Esophagus muscularis mucosa (tissue), 3 donors: Measurements from ENCODE around the gene KAZN.

ENCODE experiments used
- CTCF ChIP-seq, 3 experiments: fragments of 200-600 bp in 2 of 3; fragments of 450-650 bp in 1 of 3; sonication (generic) in 2 of 3; IDR thresholded peaks; one replicate each; pipeline ENCODE4 v1.5.1; 2017 to 2019; ENCODE audit warnings: antibody characterized with exemption in 3 of 3, mild to moderate bottlenecking in 2 of 3, moderate library complexity in 1 of 3
- POLR2A ChIP-seq: fragments of 450-650 bp; IDR thresholded peaks from one replicate; pipeline ENCODE4 v1.6.1; 2017; ENCODE audit warnings: antibody characterized with exemption, moderate library complexity, mild to moderate bottlenecking, low read depth
- POLR2AphosphoS5 ChIP-seq, 2 donors: sonication (generic); formaldehyde crosslinking; IDR thresholded peaks; one replicate each; pipeline ENCODE4 v1.6.1; 2017; ENCODE audit warnings: antibody characterized with exemption in 2 of 2

- no peak for TF ChIP-seq CTCF (IDR thresholded peaks at IDR 0.05)
- TF ChIP-seq POLR2A: no peak
- no peak for TF ChIP-seq POLR2AphosphoS5 (IDR thresholded peaks at IDR 0.05)
Measured at GRCh38 chr1:14784790-14785773, 186.6 kb downstream of the KAZN start.
